IMR-90 (cell line): ENCODE measurements around the gene FAM32A. TPM values are rescaled to one million over a fixed set of nuclear protein-coding genes. Genes with fewer than 3 reads are reported as not detected.

ENCODE experiments used
- ATAC-seq: fragments of 200-7000 bp; cut with Tn5 transposase; 2 replicates; pipeline ENCODE4 v1.9.1; 2020; ENCODE audit warnings: low read depth, mild to moderate bottlenecking, moderate library complexity
- BruUV-seq: library from RNA; stranded (reverse); fragments of 400-500 nt; replicated peaks from 2 replicates; lab custom pipeline; 2021; lab: Mats Ljungman, UMichigan
- CTCF ChIA-PET: fragments of 300-600 bp; formaldehyde crosslinking; extraction: SDS; loops from one replicate; lab custom pipeline; 2021; ENCODE audit warnings: antibody characterized with exemption; lab: Yijun Ruan, JAX
- POLR2A ChIA-PET: fragments of 300-600 bp; sonication (Branson Sonifier 250); formaldehyde crosslinking; loops from one replicate; lab custom pipeline; 2022; ENCODE audit warnings: antibody characterized with exemption; ENCODE audit not compliant: unreplicated experiment; lab: Charles Lee
- DNase-seq: peaks from one replicate; pipeline ENCODE4 v3.0.0; 2013
- H2AFZ ChIP-seq: replicated peaks from 2 replicates; pipeline ENCODE3; 2013; ENCODE audit warnings: low read length, mild to moderate bottlenecking; ENCODE audit not compliant: poor library complexity
- H2AK5ac ChIP-seq: 2 replicates; pipeline ENCODE4 v1.6.1; 2013; ENCODE audit warnings: low read depth, low read length, inconsistent platforms
- H2AK9ac ChIP-seq: replicated peaks from 2 replicates; pipeline ENCODE3; 2013; ENCODE audit warnings: mild to moderate bottlenecking, low read depth, low read length, moderate library complexity; ENCODE audit not compliant: poor library complexity
- H2BK120ac ChIP-seq: 2 replicates; pipeline ENCODE4 v1.6.1; 2013; ENCODE audit warnings: low read depth, low read length, inconsistent platforms
- H2BK15ac ChIP-seq: 3 replicates; pipeline ENCODE4 v1.6.1; 2013; ENCODE audit warnings: low read depth, low read length, inconsistent platforms
- H2BK20ac ChIP-seq: 2 replicates; pipeline ENCODE4 v1.6.1; 2013; ENCODE audit warnings: low read depth, mild to moderate bottlenecking, inconsistent platforms, low read length, moderate library complexity
- H2BK5ac ChIP-seq: 2 replicates; pipeline ENCODE4 v1.6.1; 2013; ENCODE audit warnings: mild to moderate bottlenecking, low read depth, low read length, inconsistent platforms; ENCODE audit not compliant: poor library complexity, severe bottlenecking
- H3K14ac ChIP-seq: replicated peaks from 2 replicates; pipeline ENCODE4 v1.6.1; 2013; ENCODE audit warnings: low read depth, low read length, inconsistent platforms
- H3K18ac ChIP-seq: 2 replicates; pipeline ENCODE4 v1.6.1; 2013; ENCODE audit warnings: low read depth, low read length, control low read depth
- H3K23ac ChIP-seq: 2 replicates; pipeline ENCODE4 v1.6.1; 2013; ENCODE audit warnings: low read depth, low read length, inconsistent platforms
- H3K27ac ChIP-seq: 2 replicates; pipeline ENCODE4 v1.5.1; 2013; ENCODE audit warnings: mild to moderate bottlenecking, control low read depth, low read length; ENCODE audit not compliant: insufficient read depth
- H3K27me3 ChIP-seq: 2 replicates; pipeline ENCODE4 v1.6.1; 2013; ENCODE audit warnings: low read length; ENCODE audit not compliant: control insufficient read depth, insufficient read depth
- H3K36me3 ChIP-seq: 2 replicates; pipeline ENCODE4 v1.6.1; 2013; ENCODE audit warnings: low read length, mixed read lengths; ENCODE audit not compliant: control insufficient read depth, insufficient read depth
- H3K4ac ChIP-seq: 2 replicates; pipeline ENCODE4 v1.6.1; 2013; ENCODE audit warnings: low read depth, low read length, inconsistent platforms
- H3K4me1 ChIP-seq: 2 replicates; pipeline ENCODE4 v1.6.1; 2013; ENCODE audit warnings: low read length, mixed read lengths; ENCODE audit not compliant: control insufficient read depth, insufficient read depth
- H3K4me2 ChIP-seq: 2 replicates; pipeline ENCODE4 v1.6.1; 2013; ENCODE audit warnings: low read depth, mild to moderate bottlenecking, control low read depth, low read length, moderate library complexity
- H3K4me3 ChIP-seq: 2 replicates; pipeline ENCODE4 v1.5.1; 2013; ENCODE audit warnings: low read depth, mild to moderate bottlenecking, control low read depth, low read length, moderate library complexity; ENCODE audit not compliant: insufficient read depth
- H3K56ac ChIP-seq: 2 replicates; pipeline ENCODE4 v1.6.1; 2013; ENCODE audit warnings: low read length, inconsistent platforms; ENCODE audit not compliant: insufficient read depth; ENCODE audit errors: extremely low read depth
- H3K79me1 ChIP-seq, 2 experiments: 2 replicates each; pipeline ENCODE4 v1.6.1; 2013; ENCODE audit warnings: low read length in 2 of 2, inconsistent platforms in 1 of 2, low read depth in 1 of 2
- H3K9ac ChIP-seq: 2 replicates; pipeline ENCODE4 v1.6.1; 2013; ENCODE audit warnings: low read depth, low read length, control low read depth
- H3K9me1 ChIP-seq: 2 replicates; pipeline ENCODE4 v1.6.1; 2013; ENCODE audit warnings: low read length, inconsistent platforms; ENCODE audit not compliant: insufficient read depth
- H3K9me3 ChIP-seq: 2 replicates; pipeline ENCODE4 v1.6.1; 2013; ENCODE audit warnings: low read length; ENCODE audit not compliant: control insufficient read depth, insufficient read depth
- H4K20me1 ChIP-seq: 2 replicates; pipeline ENCODE4 v1.6.1; 2013; ENCODE audit warnings: low read length, inconsistent platforms; ENCODE audit not compliant: insufficient read depth
- H4K5ac ChIP-seq: 2 replicates; pipeline ENCODE4 v1.6.1; 2013; ENCODE audit warnings: mild to moderate bottlenecking, low read depth, low read length, control low read depth
- H4K8ac ChIP-seq, 2 experiments: 2 replicates each; pipeline ENCODE4 v1.6.1; 2013; ENCODE audit warnings: low read depth in 2 of 2, low read length in 2 of 2, control low read depth in 1 of 2, inconsistent platforms in 1 of 2
- H4K91ac ChIP-seq: 2 replicates; pipeline ENCODE4 v1.6.1; 2013; ENCODE audit warnings: low read depth, low read length, inconsistent platforms; ENCODE audit not compliant: insufficient read depth
- CEBPB ChIP-seq: IDR thresholded peaks from 2 replicates; pipeline ENCODE4 v1.6.1; 2012; ENCODE audit warnings: low read depth, low read length, improper control_type of control experiment
- CHD1 ChIP-seq: IDR thresholded peaks from 2 replicates; pipeline ENCODE4 v1.6.1; 2012; ENCODE audit warnings: low read depth, low read length, improper control_type of control experiment
- CTCF ChIP-seq: conservative IDR thresholded peaks from 2 replicates; pipeline ENCODE4 v1.5.1; 2012; ENCODE audit warnings: mild to moderate bottlenecking, low read depth, low read length, improper control_type of control experiment
- FOS ChIP-seq: fragments of 150-350 bp; IDR thresholded peaks from 2 replicates; pipeline ENCODE4 v1.6.1; 2016; ENCODE audit warnings: low read depth, low read length
- MAZ ChIP-seq: IDR thresholded peaks from 2 replicates; pipeline ENCODE4 v1.6.1; 2012; ENCODE audit warnings: low read depth, mild to moderate bottlenecking, low read length, improper control_type of control experiment, moderate library complexity, borderline replicate concordance
- MXI1 ChIP-seq: IDR thresholded peaks from 2 replicates; pipeline ENCODE4 v1.6.1; 2012; ENCODE audit warnings: low read depth, mild to moderate bottlenecking, low read length, moderate library complexity, borderline replicate concordance
- POLR2A ChIP-seq: IDR thresholded peaks from 2 replicates; pipeline ENCODE4 v1.6.1; 2012; ENCODE audit warnings: mild to moderate bottlenecking, low read depth, low read length
- RAD21 ChIP-seq: IDR thresholded peaks from 2 replicates; pipeline ENCODE4 v1.6.1; 2012; ENCODE audit warnings: low read length, improper control_type of control experiment
- SMC3 ChIP-seq: fragments of 150-350 bp; IDR thresholded peaks from 2 replicates; pipeline ENCODE4 v1.6.1; 2016; ENCODE audit warnings: low read depth, mild to moderate bottlenecking, antibody characterized with exemption, low read length, moderate library complexity
- WGBS, 2 experiments: methylation state at CpG; one replicate each; pipeline versions ENCODE4 v1.1.5 to v1.1.7; 2013; ENCODE audit warnings: missing lambda C conversion rate in 2 of 2; ENCODE audit not compliant: insufficient read length in 1 of 2; ENCODE audit errors: extremely low coverage in 2 of 2; 5-methylcytosine and 5-hydroxymethylcytosine counted together
- dilution Hi-C: fragments of 300-500 bp; cut with HindIII; formaldehyde crosslinking; loops from one replicate; pipeline ENCODE4 v1.14.3; 2018; ENCODE audit warnings: low sequenced_read_pairs; ENCODE audit not compliant: unreplicated experiment
- in situ Hi-C: fragments of 300-500 bp; cut with MboI; formaldehyde crosslinking; loops from 3 replicates; pipeline ENCODE4 v1.14.3; 2019; ENCODE audit warnings: low sequenced_read_pairs, inconsistent platforms, mixed read lengths
- intact Hi-C: fragments of 100-400 bp; cut with micrococcal nuclease; formaldehyde crosslinking; loops from 2 replicates; pipeline ENCODE4 v1.10.0; 2022
- polyA plus RNA-seq, 3 experiments: library from polyadenylated mRNA; depleted of rRNA; stranded (reverse); fragments of >200 nt; gene quantifications; 2 replicates each; pipeline ENCODE4 v1.2.3, GENCODE V29; 2012; ENCODE audit warnings: low replicate concordance in 1 of 3
- total RNA-seq: library from RNA; depleted of rRNA; stranded (reverse); fragments of >200 nt; gene quantifications from 2 replicates; pipeline ENCODE4 v1.2.3, GENCODE V29; 2012

FAM32A gene
- total and polyA plus RNA-seq, 2 of the 4 experiments (the other 2 are of a cell fraction): 99.5 to 130 TPM

- Histone ChIP-seq H3K9me1 (no peaks in the 10 kb centered on the region; the same call in 1 of the 2 replicates), H3K36me3 (peaks cover 78% of the 10 kb centered on the region), H2BK120ac (no peak overlapping the region), H3K4ac (no peak overlapping the region), H3K9ac (no peak overlapping the region), H4K5ac (no peak overlapping the region), H2BK15ac (no peak overlapping the region), H3K4me1 (no peaks in the 10 kb centered on the region), H3K23ac (no peak overlapping the region), H2AFZ (no peak overlapping the region), H3K27me3 (no peaks in the 10 kb centered on the region), H2AK9ac (peak overlapping the region; percentile 28), H3K18ac (no peak overlapping the region), H3K4me2 (no peak overlapping the region), H2BK5ac (no peak overlapping the region), H3K56ac (no peak overlapping the region), H3K79me1 (peaks cover 11 to 20% of the 10 kb centered on the region in 2 experiments), H4K8ac (no peak overlapping the region), H3K4me3 (no peak overlapping the region), H3K9me3 (no peaks in the 10 kb centered on the region), H2BK20ac (no peak overlapping the region), H2AK5ac (no peak overlapping the region), H4K91ac (no peak overlapping the region), H3K14ac (no peak overlapping the region), H3K27ac (no peak overlapping the region), H4K20me1 (peaks cover 5% of the 10 kb centered on the region; the same call in 1 of the 2 replicates)
- ChIA-PET CTCF (no interaction called here), POLR2A (no interaction called here)
- BruUV-seq: no TSS peak
- WGBS, 2 experiments: 81% methylated on average over 8 of the region's 13 CpGs; no CpG with 5 or more reads in 1 of the 2 experiments
- dilution Hi-C loops: no loop called here
- DNase-seq (no peak), ATAC-seq (no peak)
- in situ Hi-C loops: no loop called here
- intact Hi-C loops: no loop called here
- no peak for TF ChIP-seq RAD21
- no peak for TF ChIP-seq FOS
- TF ChIP-seq POLR2A: no peak
- no peak for TF ChIP-seq CEBPB
- no peak for TF ChIP-seq CHD1
- no peak for TF ChIP-seq MXI1
- no peak for TF ChIP-seq MAZ
- TF ChIP-seq CTCF: no peak
- no peak for TF ChIP-seq SMC3
These were observed 47.4 kb downstream of the FAM32A start for GRCh38 chr19:16232568-16232967.
